Upper lobe of right lung (tissue), 1 donor: ENCODE data around the gene MATN3. TPM values are rescaled to one million over a fixed set of nuclear protein-coding genes. Genes with fewer than 3 reads are reported as not detected.
A peak's percentile ranks its signal among the peaks of the same experiment; 100 is the strongest.

Source experiments
- ATAC-seq: fragments of 200-7000 bp; cut with Tn5 transposase; one replicate; pipeline ENCODE4 v1.9.1; 2020; ENCODE audit warnings: mild to moderate bottlenecking, moderate library complexity
- DNase-seq: peaks from one replicate; pipeline ENCODE4 v3.0.0-alpha.2; 2020
- H3K27ac ChIP-seq: fragments of 200-600 bp; one replicate; pipeline ENCODE4 v1.8.0; 2022
- H3K27me3 ChIP-seq: fragments of 200-600 bp; one replicate; pipeline ENCODE4 v1.8.0; 2022; ENCODE audit warnings: mild to moderate bottlenecking
- H3K36me3 ChIP-seq: fragments of 200-600 bp; one replicate; pipeline ENCODE4 v1.8.0; 2022
- H3K4me1 ChIP-seq: fragments of 200-600 bp; one replicate; pipeline ENCODE4 v1.8.0; 2022
- H3K4me3 ChIP-seq: fragments of 200-600 bp; one replicate; pipeline ENCODE4 v1.8.0; 2022; ENCODE audit warnings: mild to moderate bottlenecking
- H3K9me3 ChIP-seq: fragments of 200-600 bp; one replicate; pipeline ENCODE4 v1.8.0; 2022
- CTCF ChIP-seq: fragments of 200-600 bp; IDR thresholded peaks from one replicate; pipeline ENCODE4 v1.8.0; 2022; ENCODE audit warnings: antibody characterized with exemption
- intact Hi-C: fragments of 100-400 bp; cut with DNase I; formaldehyde crosslinking; loops from one replicate; pipeline ENCODE4 v1.11.0; 2022
- total RNA-seq: library from RNA; stranded (reverse); fragmentation: NEBNext Ultra II Directional; extraction: Animal tissue kit (Norgen Biotek cat#: 25700); gene quantifications from one replicate; pipeline ENCODE4 v1.2.1, GENCODE V29; 2021
- donor health status: DM: no; HTN: yes; CAD: no; lungs with severe emphysema.

MATN3 gene
- total RNA-seq, 1 donor from 2014 or later = 11.7 TPM

GRCh38 chr2:19993731-19994130, 18.7 kb downstream of the MATN3 start:
- no peak overlapping the region for H3K27ac ChIP-seq
- no peak overlapping the region for H3K4me3 ChIP-seq
- H3K9me3 ChIP-seq = no peaks in the 10 kb centered on the region
- no peaks in the 10 kb centered on the region for H3K27me3 ChIP-seq
- H3K4me1 ChIP-seq = no peaks in the 10 kb centered on the region
- no peaks in the 10 kb centered on the region for H3K36me3 ChIP-seq
- no peak for ATAC-seq
- no peak for TF ChIP-seq CTCF
- intact Hi-C loops = no loop called here
- DNase-seq = no peak

GRCh38 chr2:19991895-19992294, 20.6 kb downstream of the MATN3 start:
- H3K36me3 ChIP-seq = no peaks in the 10 kb centered on the region
- no peak for TF ChIP-seq CTCF
- H3K4me3 ChIP-seq = no peak overlapping the region
- intact Hi-C loops = no loop called here
- no peaks in the 10 kb centered on the region for H3K4me1 ChIP-seq
- ATAC-seq (no peak), DNase-seq (no peak)
- no peaks in the 10 kb centered on the region for H3K9me3 ChIP-seq
- no peaks in the 10 kb centered on the region for H3K27me3 ChIP-seq
- no peak overlapping the region for H3K27ac ChIP-seq

GRCh38 chr2:19990416-19990728, 22.1 kb downstream of the MATN3 start:
- intact Hi-C loops = no loop called here
- no peaks in the 10 kb centered on the region for H3K27me3 ChIP-seq
- H3K36me3 ChIP-seq = no peaks in the 10 kb centered on the region
- H3K4me3 ChIP-seq = peak overlapping the region; percentile 83
- DNase-seq = no peak
- H3K4me1 ChIP-seq = no peaks in the 10 kb centered on the region
- no peaks in the 10 kb centered on the region for H3K9me3 ChIP-seq
- no peak for TF ChIP-seq CTCF
- ATAC-seq = no peak
- peak overlapping the region; percentile 59 for H3K27ac ChIP-seq

GRCh38 chr2:19989667-19990415, 22.6 kb downstream of the MATN3 start, which contains the start of gene WDR35:
Gene WDR35 (minus strand): TSS chr2:19990105. CDS start chr2:19990015, 90 bp downstream.
- Histone ChIP-seq H3K9me3 (no peaks in the 10 kb centered on the region), H3K27me3 (no peaks in the 10 kb centered on the region), H3K4me1 (no peaks in the 10 kb centered on the region), H3K4me3 (peak within 1 kb of the TSS; percentile 83), H3K36me3 (no peaks in the 10 kb centered on the region), H3K27ac (peak within 1 kb of the TSS; percentile 59)
- no peak for TF ChIP-seq CTCF
- ATAC-seq (peak; percentile 99), DNase-seq (peak; percentile 96)
- intact Hi-C loops = no loop called here

GRCh38 chr2:19989342-19989666, 23.2 kb downstream of the MATN3 start:
- Histone ChIP-seq H3K36me3 (no peaks in the 10 kb centered on the region), H3K27ac (peak overlapping the region; percentile 59), H3K9me3 (no peaks in the 10 kb centered on the region), H3K4me1 (no peaks in the 10 kb centered on the region), H3K4me3 (peak overlapping the region; percentile 83), H3K27me3 (no peaks in the 10 kb centered on the region)
- intact Hi-C loops = no loop called here
- TF ChIP-seq CTCF = no peak
- ATAC-seq (no peak), DNase-seq (no peak)

GRCh38 chr2:19988600-19988999, 23.9 kb downstream of the MATN3 start:
- H3K4me1 ChIP-seq = no peaks in the 10 kb centered on the region
- H3K36me3 ChIP-seq = no peaks in the 10 kb centered on the region
- H3K27ac ChIP-seq = no peak overlapping the region
- DNase-seq (no peak), ATAC-seq (no peak)
- intact Hi-C loops = no loop called here
- no peaks in the 10 kb centered on the region for H3K27me3 ChIP-seq
- H3K4me3 ChIP-seq = peak overlapping the region; percentile 83
- no peaks in the 10 kb centered on the region for H3K9me3 ChIP-seq
- no peak for TF ChIP-seq CTCF
